Stimulated activated CD4-positive, alpha-beta T cell treated with anti-CD3 and anti-CD28 coated beads, Interleukin-15, amount 100 ng/mL, for 1 hour (primary cell): ENCODE data around the gene NUP210.
A peak's percentile ranks its signal among the peaks of the same experiment; 100 is the strongest.

Source experiments
- DNase-seq, 2 donors: peaks; one replicate each; pipeline ENCODE4 v3.0.0-alpha.2; 2020; ENCODE audit warnings: low read depth in 1 of 2, low spot score in 1 of 2

The NUP210 gene

GRCh38 chr3:13294442-13295351 is 125.4 kb downstream of the NUP210 start:
- no peak for DNase-seq

DNA sequence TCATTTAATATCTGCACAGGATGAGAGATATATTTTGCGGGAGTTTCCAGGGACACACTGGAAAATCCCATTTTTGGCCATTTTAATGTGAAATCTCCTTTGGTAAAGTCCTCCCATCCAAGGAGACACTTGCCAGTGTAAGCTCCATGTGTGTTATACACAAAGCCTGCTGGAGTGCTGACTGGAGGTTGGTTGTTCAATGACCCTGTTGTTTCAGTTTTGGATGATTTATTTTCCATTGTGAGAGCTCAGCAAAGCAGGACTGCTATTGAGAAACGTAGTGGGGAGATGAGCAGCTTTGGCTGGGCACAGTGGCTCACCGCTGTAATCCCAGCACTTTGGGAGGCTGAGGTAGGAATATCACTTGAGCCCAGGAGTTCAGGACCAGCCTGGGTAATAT is 127.7 kb downstream of the NUP210 start:
- no peak for DNase-seq

- DNase-seq = no peak
These were observed 129.2 kb downstream of the NUP210 start for GRCh38 chr3:13290941-13291340.

GRCh38 chr3:13289771-13290285 is 130.3 kb downstream of the NUP210 start:
- no peak for DNase-seq

GRCh38 chr3:13288732-13289718 is 131.1 kb downstream of the NUP210 start:
- DNase-seq = no peak

- no peak for DNase-seq
These were observed 132.3 kb downstream of the NUP210 start for GRCh38 chr3:13287833-13288232.

GRCh38 chr3:13286873-13287272 is 133.2 kb downstream of the NUP210 start:
- no peak for DNase-seq

- DNase-seq = no peak
These were observed 135.0 kb downstream of the NUP210 start for GRCh38 chr3:13285007-13285567.

- no peak for DNase-seq
These were observed 136.3 kb downstream of the NUP210 start for GRCh38 chr3:13283877-13284264.

DNA sequence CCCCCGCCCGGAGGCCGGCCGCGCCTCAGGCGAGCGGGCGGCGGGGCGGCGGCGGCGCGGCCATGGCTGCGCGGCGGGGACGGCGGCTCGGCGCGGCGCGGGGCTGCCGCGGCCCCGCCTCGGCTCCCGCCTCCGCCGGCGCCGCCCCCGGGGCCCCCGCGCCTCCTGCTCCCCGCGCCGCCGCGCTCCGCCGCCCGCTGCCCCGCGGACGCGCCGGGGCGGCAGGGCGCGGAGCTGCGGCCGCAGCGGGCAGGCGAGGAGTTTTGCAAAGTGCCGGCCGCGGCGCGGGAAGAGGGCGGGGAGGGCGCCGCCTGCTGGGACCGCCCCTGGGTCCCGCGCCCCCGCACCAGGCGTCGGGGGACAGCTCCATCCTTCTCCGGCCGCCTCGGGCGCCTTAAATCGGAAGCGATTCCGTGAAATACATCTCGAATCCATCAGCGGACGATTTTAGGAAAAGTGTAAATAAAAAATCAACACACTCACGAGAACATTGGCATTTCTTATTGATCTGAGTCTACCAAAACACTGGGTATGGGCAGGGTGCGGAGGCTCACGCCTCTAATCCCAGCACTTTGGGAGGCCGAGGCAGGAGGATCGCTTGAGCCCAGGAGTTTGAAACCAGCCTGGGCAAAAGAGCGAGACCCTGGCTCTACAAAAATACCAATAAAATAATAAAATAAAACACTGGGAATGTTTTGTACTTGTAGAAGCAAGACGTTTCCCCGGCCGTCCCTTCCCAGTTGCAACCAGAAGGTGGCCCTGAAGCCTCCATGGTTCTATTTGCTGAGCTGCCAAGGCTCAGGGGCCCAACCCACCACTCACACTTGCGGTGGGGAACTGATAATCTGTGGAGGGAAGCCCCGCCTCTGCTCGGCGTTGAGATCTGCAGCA is 136.9 kb downstream of the NUP210 start:
- DNase-seq = no peak

GRCh38 chr3:13282358-13282985 is 137.7 kb downstream of the NUP210 start:
- DNase-seq = peak in 1 of 2 donors; percentile 5

DNA sequence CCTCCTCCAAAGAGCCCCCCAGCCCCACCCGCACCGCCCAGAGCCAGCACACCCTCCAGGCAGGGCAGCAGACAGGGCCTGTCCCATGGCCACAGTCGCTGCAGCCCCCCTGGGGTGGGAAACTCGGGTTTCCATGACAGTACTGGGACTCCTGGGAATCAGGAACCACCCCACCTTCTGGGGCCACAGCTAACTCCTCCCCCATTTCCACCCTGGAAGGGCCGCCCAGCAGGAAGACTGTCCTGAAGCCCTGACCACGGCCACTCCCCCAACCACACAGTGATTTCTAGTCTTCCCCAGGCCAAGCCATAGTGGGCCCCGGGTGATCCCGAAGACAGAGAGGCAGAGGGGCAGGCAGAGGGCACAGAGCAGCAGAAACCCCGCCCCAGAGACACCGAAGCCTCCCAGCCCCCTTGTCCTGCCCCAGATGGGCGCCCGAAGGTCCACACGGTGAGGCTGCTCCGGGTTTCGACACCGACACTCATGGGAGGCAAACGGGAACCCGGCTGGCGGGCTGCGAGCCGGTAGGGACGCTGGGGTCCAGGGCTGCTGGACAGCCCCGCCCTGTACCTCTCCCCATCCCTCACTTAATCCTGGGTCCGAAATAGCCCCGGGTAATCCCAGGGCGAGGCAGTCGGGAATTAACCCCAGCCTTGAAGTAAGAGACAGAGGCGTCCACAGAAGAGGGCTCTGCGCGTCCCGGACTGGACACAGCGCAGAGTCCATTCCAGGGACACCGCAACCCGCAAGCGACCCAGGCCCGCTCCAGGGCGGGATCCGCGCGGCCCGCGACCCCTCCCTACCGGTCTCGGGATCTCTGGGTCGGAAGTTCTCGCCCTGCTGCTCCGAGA is 138.4 kb downstream of the NUP210 start:
- no peak for DNase-seq

DNA sequence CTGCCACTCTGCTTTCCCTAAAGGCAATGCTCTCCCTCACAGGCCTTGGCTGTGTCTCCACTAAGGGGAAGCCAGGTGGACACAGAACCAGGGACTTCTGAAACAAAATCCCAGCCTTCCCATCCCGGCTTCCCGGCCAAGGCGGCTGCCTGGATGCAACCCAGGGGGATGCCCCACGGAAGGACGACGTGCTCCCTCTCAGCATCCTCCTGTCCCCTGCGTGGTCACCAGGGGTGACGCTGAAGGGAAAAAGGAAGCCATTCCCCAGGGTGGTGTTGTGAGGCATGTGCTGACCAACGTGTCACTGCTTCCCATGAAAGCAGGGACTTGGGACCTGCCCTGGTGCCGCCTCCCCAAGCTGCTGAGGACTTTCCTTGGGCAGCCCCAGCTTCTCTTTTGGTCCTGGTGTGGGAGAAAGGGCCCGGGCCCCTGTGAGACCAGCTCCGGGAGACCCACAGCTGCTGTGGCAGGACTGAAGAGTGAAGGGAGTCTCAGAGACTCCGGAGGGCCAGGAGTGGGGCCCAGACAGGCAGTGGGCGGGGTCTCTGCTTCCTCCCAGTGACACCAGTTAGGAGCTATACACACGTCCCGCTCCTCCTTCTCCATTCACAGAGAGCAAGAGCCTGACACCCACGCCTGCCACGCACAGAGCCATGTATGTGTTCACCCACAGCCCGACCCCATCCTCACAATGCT is 139.2 kb downstream of the NUP210 start:
- no peak for DNase-seq

GRCh38 chr3:13280122-13280790 is 139.9 kb downstream of the NUP210 start:
- DNase-seq = no peak

GRCh38 chr3:13279532-13279910 is 140.6 kb downstream of the NUP210 start:
- no peak for DNase-seq

GRCh38 chr3:13278783-13279531 is 141.2 kb downstream of the NUP210 start:
- DNase-seq = no peak
